ENCODE measurements around the gene REEP5. TPM values are rescaled to one million over a fixed set of nuclear protein-coding genes. Genes with fewer than 3 reads are reported as not detected.

The REEP5 gene
- total RNA-seq, 1 experiment from 2014 or later: 46.2 TPM

DNA sequence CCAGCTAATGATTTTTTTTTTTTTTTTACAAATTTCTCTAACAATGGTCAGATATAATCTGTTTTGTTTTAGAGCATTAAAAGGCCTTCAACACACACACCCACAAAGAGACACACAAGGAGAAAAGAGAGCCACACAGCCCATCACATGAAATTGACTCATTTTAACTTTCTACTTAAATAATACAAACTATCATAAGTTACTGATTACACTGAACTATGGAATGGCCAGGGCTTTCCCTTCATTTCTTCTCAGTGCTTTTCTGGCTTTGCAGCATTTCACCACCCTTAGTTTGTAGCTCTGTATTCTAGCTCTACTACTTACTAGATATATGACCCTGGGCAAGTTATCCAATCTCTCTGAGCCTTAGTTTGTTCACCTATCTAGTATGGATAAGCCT lies 13.2 kb downstream of the REEP5 start:
- Histone ChIP-seq H3T11ph (ENCODE audit: low read length) (no peak overlapping the region), H4K8ac (replicated peaks; ENCODE audit: insufficient read length, low read depth, low read length) (no peak overlapping the region), H3K23me2 (ENCODE audit: insufficient read length, low read depth, low read length, poor library complexity, severe bottlenecking) (no peaks in the 10 kb centered on the region), H3K4me1 (ENCODE audit: insufficient read depth, low read length) (no peaks in the 10 kb centered on the region), H2AFZ (ENCODE audit: low read length) (no peak overlapping the region), H2AK5ac (ENCODE audit: insufficient read length, low read length) (no peak overlapping the region), H3K14ac (ENCODE audit: insufficient read depth, low read length) (no peak overlapping the region), H3K27me3 (ENCODE audit: insufficient read depth, low read length) (no peaks in the 10 kb centered on the region), H3K18ac (ENCODE audit: insufficient read length, low read depth, low read length) (no peak overlapping the region), H2BK5ac (ENCODE audit: insufficient read length, low read length) (no peak overlapping the region), H3K23ac (ENCODE audit: insufficient read length, low read depth, low read length) (no peak overlapping the region), H2BK15ac (ENCODE audit: low read depth, low read length) (no peak overlapping the region), H3K9me3 (ENCODE audit: control insufficient read depth, low read depth, low read length) (no peaks in the 10 kb centered on the region), H3K79me2 (ENCODE audit: insufficient read depth, low read length) (no peaks in the 10 kb centered on the region), H3K79me1 (ENCODE audit: insufficient read depth, low read depth, low read length, poor library complexity, severe bottlenecking) (no peaks in the 10 kb centered on the region), H4K5ac (ENCODE audit: insufficient read length, low read depth, low read length) (no peak overlapping the region), H2BK120ac (ENCODE audit: low read depth, low read length, poor library complexity, severe bottlenecking) (no peak overlapping the region), H3K4me2 (ENCODE audit: insufficient read depth, insufficient read length, low read length) (no peak overlapping the region), H3K4ac (ENCODE audit: low read depth, low read length) (no peak overlapping the region), H3K56ac (ENCODE audit: insufficient read length, low read depth, low read length) (no peak overlapping the region), H4K91ac (ENCODE audit: insufficient read length, low read depth, low read length) (no peak overlapping the region), H4K20me1 (ENCODE audit: control insufficient read depth, insufficient read depth, insufficient read length) (no peaks in the 10 kb centered on the region), H3K27ac (ENCODE audit: insufficient read length, low read depth, low read length) (no peak overlapping the region), H2BK12ac (ENCODE audit: insufficient read length, low read depth, low read length) (no peak overlapping the region), H3K9ac (ENCODE audit: extremely low read depth, insufficient read length, low read length) (no peak overlapping the region), H2BK20ac (ENCODE audit: low read depth, low read length, poor library complexity, severe bottlenecking) (no peak overlapping the region)
- no peak overlapping the region for H3K27ac Mint-ChIP-seq
- H3K4me3 Mint-ChIP-seq: no peak overlapping the region
- H3K4me1 Mint-ChIP-seq: no peaks in the 10 kb centered on the region
- H3K9me3 Mint-ChIP-seq: no peaks in the 10 kb centered on the region
- H3K27me3 Mint-ChIP-seq (ENCODE audit: low read depth): no peaks in the 10 kb centered on the region
- no peak for TF ChIP-seq CTCF (conservative IDR thresholded peaks at IDR 0.05)
- no peak for DNase-seq
- H3K36me3 Mint-ChIP-seq (ENCODE audit: insufficient read depth in 1 of 3, low read depth in 3 of 3): peaks cover 0 to 18% (median 12%) of the 10 kb centered on the region in 3 experiments; a peak in 6 of 7 replicates
